Keratinocyte (primary cell): ENCODE data around the gene HELZ. TPM values are rescaled to one million over a fixed set of nuclear protein-coding genes. Genes with fewer than 3 reads are reported as not detected.

Experiments used
- DNase-seq: peaks from one replicate; pipeline ENCODE4 v3.0.0-alpha.2; 2011; ENCODE audit warnings: low read depth, missing footprints, low spot score
- FAIRE-seq: peaks from 2 replicates; lab custom pipeline; 2011; peaks lifted over from hg19 to GRCh38; lab: Jason Lieb, UNC
- H2AFZ ChIP-seq: 2 replicates; pipeline ENCODE4 v1.6.0; 2012; ENCODE audit warnings: low read length, control low read depth, inconsistent platforms; ENCODE audit not compliant: control insufficient read depth
- H3K27ac ChIP-seq: 2 replicates; pipeline ENCODE4 v1.5.1; 2011; ENCODE audit warnings: low read length; ENCODE audit not compliant: control insufficient read depth, insufficient read depth
- H3K27me3 ChIP-seq: 3 replicates; pipeline ENCODE4 v1.6.0; 2011; ENCODE audit warnings: low read length; ENCODE audit not compliant: control insufficient read depth, insufficient read depth; ENCODE audit errors: extremely low read depth
- H3K36me3 ChIP-seq, 2 experiments: 2 replicates in 1 of 2; 3 replicates in 1 of 2; pipeline ENCODE4 v1.5.1; 2011; ENCODE audit warnings: low read length in 2 of 2, mild to moderate bottlenecking in 1 of 2; ENCODE audit not compliant: control insufficient read depth in 2 of 2, insufficient read depth in 2 of 2; ENCODE audit errors: extremely low read depth in 1 of 2
- H3K4me1 ChIP-seq: 3 replicates; pipeline ENCODE4 v1.5.1; 2011; ENCODE audit warnings: low read length; ENCODE audit not compliant: control insufficient read depth, insufficient read depth; ENCODE audit errors: extremely low read depth
- H3K4me2 ChIP-seq: 3 replicates; pipeline ENCODE4 v1.6.0; 2011; ENCODE audit warnings: low read depth, low read length; ENCODE audit not compliant: control insufficient read depth, insufficient read depth; ENCODE audit errors: extremely low read depth
- H3K4me3 ChIP-seq, 3 experiments: fragments of 200-600 bp in 1 of 3; sonication (generic) in 1 of 3; 2 replicates in 2 of 3; 3 replicates in 1 of 3; pipeline ENCODE4 v1.5.1; 2011 to 2016; ENCODE audit warnings: low read length in 3 of 3, mild to moderate bottlenecking in 3 of 3, control low read depth in 2 of 3, inconsistent platforms in 1 of 3, low read depth in 1 of 3, mixed read lengths in 1 of 3, mixed run types in 1 of 3, moderate library complexity in 1 of 3; ENCODE audit not compliant: control insufficient read depth in 2 of 3, insufficient read depth in 2 of 3; ENCODE audit errors: extremely low read depth in 1 of 3
- H3K79me2 ChIP-seq: 2 replicates; pipeline ENCODE4 v1.6.0; 2012; ENCODE audit warnings: low read length; ENCODE audit not compliant: control insufficient read depth, insufficient read depth
- H3K9ac ChIP-seq: 3 replicates; pipeline ENCODE4 v1.6.0; 2011; ENCODE audit warnings: low read length; ENCODE audit not compliant: control insufficient read depth, insufficient read depth; ENCODE audit errors: extremely low read depth
- H3K9me1 ChIP-seq: 3 replicates; pipeline ENCODE4 v1.6.0; 2011; ENCODE audit warnings: low read length; ENCODE audit not compliant: control insufficient read depth, insufficient read depth; ENCODE audit errors: extremely low read depth
- H3K9me3 ChIP-seq: 2 replicates; pipeline ENCODE4 v1.5.1; 2012; ENCODE audit warnings: low read depth, low read length; ENCODE audit not compliant: control insufficient read depth
- H4K20me1 ChIP-seq: 3 replicates; pipeline ENCODE4 v1.6.0; 2011; ENCODE audit warnings: low read length; ENCODE audit not compliant: control insufficient read depth, insufficient read depth; ENCODE audit errors: extremely low read depth
- CTCF ChIP-seq, 3 experiments: IDR thresholded peaks in 1 of 3; conservative IDR thresholded peaks in 1 of 3; optimal IDR thresholded peaks in 1 of 3; 2 replicates in 2 of 3; 3 replicates in 1 of 3; pipeline versions ENCODE3 to v1.5.1; 2011; ENCODE audit warnings: low read length in 3 of 3, mild to moderate bottlenecking in 3 of 3, moderate library complexity in 2 of 3, control low read depth in 1 of 3, inconsistent platforms in 1 of 3; ENCODE audit not compliant: insufficient read depth in 2 of 3; ENCODE audit errors: extremely low read depth in 1 of 3
- EZH2 ChIP-seq: IDR thresholded peaks from one replicate; pipeline ENCODE4 v1.6.1; 2012; ENCODE audit warnings: inconsistent platforms, mild to moderate bottlenecking, low read length, moderate library complexity
- dilution Hi-C: fragments of 300-500 bp; cut with MboI; formaldehyde crosslinking; loops from one replicate; pipeline ENCODE4 v1.7.0; 2020; ENCODE audit warnings: low sequenced_read_pairs; ENCODE audit not compliant: extremely low pct_ligation_motif_present
- polyA plus RNA-seq, 5 experiments: library from polyadenylated mRNA; depleted of rRNA in 3 of 5; stranded (reverse) in 3 of 5; stranded (forward) in 1 of 5; unstranded in 1 of 5; fragments of >200 nt; gene quantifications; 1 replicate in 1 of 5; 2 replicates in 3 of 5; 3 replicates in 1 of 5; pipeline versions ENCODE4 v1.2.1 to v1.2.3, GENCODE V29; 2011 to 2012; ENCODE audit warnings: missing spikeins in 2 of 5, low read depth in 1 of 5, low replicate concordance in 1 of 5

Gene HELZ
- polyA plus RNA-seq, 1 donor (not counting 4 experiments of a cell fraction or from before 2014, with no cell fraction given), result 18.2 TPM

- H3K27ac ChIP-seq, result no peak overlapping the region
- no peaks in the 10 kb centered on the region for H4K20me1 ChIP-seq
- H3K9ac ChIP-seq, result no peak overlapping the region
- H3K9me1 ChIP-seq, result no peaks in the 10 kb centered on the region
- H3K79me2 ChIP-seq, result no peaks in the 10 kb centered on the region
- no peak overlapping the region for H3K4me2 ChIP-seq
- no peak for FAIRE-seq
- dilution Hi-C loops, result no loop called here
- H3K4me3 ChIP-seq, result no peak overlapping the region
- no peaks in the 10 kb centered on the region for H3K27me3 ChIP-seq
- no peak overlapping the region for H2AFZ ChIP-seq
- no peaks in the 10 kb centered on the region for H3K9me3 ChIP-seq
- H3K4me1 ChIP-seq, result peaks cover 2% of the 10 kb centered on the region
- peaks cover 2 to 13% of the 10 kb centered on the region in 2 experiments for H3K36me3 ChIP-seq
- TF ChIP-seq CTCF (optimal IDR thresholded peaks at IDR 0.05 in 1 of 3, IDR thresholded peaks at IDR 0.05 in 1 of 3, conservative IDR thresholded peaks at IDR 0.05 in 1 of 3; ENCODE audit: extremely low read depth in 1 of 3, insufficient read depth in 2 of 3, low read length in 3 of 3) (no peak), EZH2 (no peak)
- DNase-seq, result no peak
These were observed 48.6 kb downstream of the HELZ start for GRCh38 chr17:67196422-67196821.

DNA sequence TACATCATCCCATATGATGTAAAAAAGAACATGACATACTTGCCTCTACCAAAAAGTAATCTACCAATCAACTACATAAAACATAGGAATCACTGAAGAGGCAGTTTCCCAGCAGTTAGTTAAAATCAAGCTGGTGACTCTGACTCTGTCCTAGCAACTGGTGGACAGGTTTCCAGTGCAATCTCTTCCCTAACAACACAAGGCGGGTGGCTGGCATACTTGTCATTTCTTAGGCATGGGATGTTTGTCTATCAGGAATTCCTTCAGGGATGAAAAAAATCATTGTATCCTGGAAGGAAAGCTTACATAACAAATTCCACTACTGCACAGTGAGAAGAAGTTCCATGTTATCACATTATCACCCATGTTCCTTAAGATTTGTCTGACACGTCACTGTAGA, 50.9 kb downstream of the HELZ start:
- no peak overlapping the region for H2AFZ ChIP-seq
- no peak overlapping the region for H3K4me3 ChIP-seq
- H3K36me3 ChIP-seq, result peaks cover 2 to 10% of the 10 kb centered on the region in 2 experiments
- H3K4me1 ChIP-seq, result peaks cover 2% of the 10 kb centered on the region
- DNase-seq (no peak), FAIRE-seq (no peak)
- H3K27me3 ChIP-seq, result no peaks in the 10 kb centered on the region
- H3K9me3 ChIP-seq, result no peaks in the 10 kb centered on the region
- H3K9ac ChIP-seq, result no peak overlapping the region
- no peaks in the 10 kb centered on the region for H4K20me1 ChIP-seq
- H3K79me2 ChIP-seq, result no peaks in the 10 kb centered on the region
- dilution Hi-C loops, result no loop called here
- H3K27ac ChIP-seq, result no peak overlapping the region
- TF ChIP-seq CTCF (optimal IDR thresholded peaks at IDR 0.05 in 1 of 3, IDR thresholded peaks at IDR 0.05 in 1 of 3, conservative IDR thresholded peaks at IDR 0.05 in 1 of 3; ENCODE audit: extremely low read depth in 1 of 3, insufficient read depth in 2 of 3, low read length in 3 of 3) (no peak), EZH2 (no peak)
- H3K9me1 ChIP-seq, result no peaks in the 10 kb centered on the region
- no peak overlapping the region for H3K4me2 ChIP-seq
